Lung (tissue), 12 donors: ENCODE data around the gene PTPN7. TPM values are rescaled to one million over a fixed set of nuclear protein-coding genes. Genes with fewer than 3 reads are reported as not detected.
A peak's percentile ranks its signal among the peaks of the same experiment; 100 is the strongest.

Experiments used
- ATAC-seq: fragments of 200-7000 bp; cut with Tn5 transposase; one replicate; pipeline ENCODE4 v1.9.1; 2020; ENCODE audit warnings: moderate number of reproducible peaks; ENCODE audit not compliant: insufficient read depth, low FRiP score
- DNase-seq, 3 donors: peaks; one replicate each; pipeline ENCODE4 v3.0.0-alpha.2; 2013 to 2017
- H3K27ac ChIP-seq, 2 donors: one replicate each; pipeline ENCODE4 v1.5.1; 2013; ENCODE audit warnings: mild to moderate bottlenecking in 2 of 2, moderate library complexity in 2 of 2, control low read depth in 1 of 2, inconsistent platforms in 1 of 2, low read depth in 1 of 2, low read length in 1 of 2
- H3K27me3 ChIP-seq, 3 donors: one replicate each; pipeline ENCODE4 v1.5.1; 2013; ENCODE audit warnings: low read length in 2 of 3; ENCODE audit not compliant: control insufficient read depth in 3 of 3, insufficient read depth in 3 of 3
- H3K36me3 ChIP-seq, 4 donors: one replicate each; pipeline ENCODE4 v1.5.1; 2013; ENCODE audit warnings: low read length in 4 of 4, mild to moderate bottlenecking in 1 of 4, moderate library complexity in 1 of 4; ENCODE audit not compliant: control insufficient read depth in 4 of 4, insufficient read depth in 4 of 4
- H3K4me1 ChIP-seq, 5 donors: one replicate each; pipeline ENCODE4 v1.5.1; 2013; ENCODE audit warnings: low read length in 5 of 5, mild to moderate bottlenecking in 2 of 5, moderate library complexity in 1 of 5; ENCODE audit not compliant: control insufficient read depth in 5 of 5, insufficient read depth in 5 of 5
- H3K4me3 ChIP-seq: one replicate; pipeline ENCODE4 v1.5.1; 2013; ENCODE audit warnings: mild to moderate bottlenecking, control low read depth, moderate library complexity
- H3K9ac ChIP-seq, 2 donors: one replicate each; pipeline ENCODE4 v1.5.1; 2013; ENCODE audit warnings: low read length in 2 of 2, control low read depth in 1 of 2; ENCODE audit not compliant: insufficient read depth in 1 of 2
- H3K9me3 ChIP-seq, 4 donors: one replicate each; pipeline ENCODE4 v1.5.1; 2013; ENCODE audit warnings: low read length in 3 of 4, mild to moderate bottlenecking in 1 of 4, moderate library complexity in 1 of 4; ENCODE audit not compliant: control insufficient read depth in 4 of 4, insufficient read depth in 3 of 4
- CTCF ChIP-seq: IDR thresholded peaks from 2 replicates; pipeline ENCODE4 v1.5.1; 2012; ENCODE audit warnings: mild to moderate bottlenecking; ENCODE audit errors: control extremely low read depth, extremely low read depth
- WGBS, 2 donors: extraction: QIAGEN DNeasy Blood & Tissue Kit; methylation state at CpG; one replicate each; pipeline ENCODE4 v1.1.7; 2013; 5-methylcytosine and 5-hydroxymethylcytosine counted together
- polyA plus RNA-seq, 2 donors: library from polyadenylated mRNA; stranded (reverse); fragments of 200-250 nt; gene quantifications; one replicate each; pipeline ENCODE4 v1.2.1, GENCODE V29; 2013
- total RNA-seq, 2 donors: library from RNA; depleted of rRNA in 1 of 2; stranded (reverse); fragments of >200 nt in 1 of 2; gene quantifications; one replicate each; pipeline ENCODE4 v1.2.1, GENCODE V29; 2014 to 2021
- donor health status: control.
- donor health status: control.
- donor health status: Bipolar disorder and iron deficiency.
- donor health status: healthy.
- donor health status: DM: yes; HTN: yes; CAD: no.

The PTPN7 gene
- total and polyA plus RNA-seq, 4 donors: 2.9 to 14.0 (median 5.7) TPM

- 74 to 88% methylated on average over 10 of the region's 10 CpGs for WGBS, 2 donors
- peak; percentile 66 for ATAC-seq
Observed at GRCh38 chr1:202106340-202107254, 53.8 kb downstream of the PTPN7 start.

GRCh38 chr1:202105571-202106339 lies 54.6 kb downstream of the PTPN7 start:
- no peak for TF ChIP-seq CTCF
- DNase-seq (peak; percentile 43 to 72 (median 68)), ATAC-seq (no peak)
- Histone ChIP-seq H3K4me3 (no peak overlapping the region), H3K4me1 (peaks cover 0 to 12% (median 7%) of the 10 kb centered on the region in 5 donors), H3K36me3 (no peaks in the 10 kb centered on the region), H3K27ac (peak overlapping the region; percentile 42 to 94), H3K9me3 (no peaks in the 10 kb centered on the region), H3K9ac (no peak overlapping the region), H3K27me3 (no peaks in the 10 kb centered on the region)
- 58 to 71% methylated on average over 10 of the region's 10 CpGs for WGBS, 2 donors

More at GRCh38 chr1:202106340-202107254, 53.8 kb downstream of the PTPN7 start:
- Histone ChIP-seq H3K9me3 (no peaks in the 10 kb centered on the region), H3K36me3 (no peaks in the 10 kb centered on the region), H3K9ac (peak overlapping the region in 1 of 2 donors; percentile 53), H3K4me3 (no peak overlapping the region), H3K27ac (peak overlapping the region; percentile 79 to 94), H3K4me1 (peaks cover 0 to 12% (median 7%) of the 10 kb centered on the region in 5 donors), H3K27me3 (no peaks in the 10 kb centered on the region)
- DNase-seq: no peak
- TF ChIP-seq CTCF: no peak

GRCh38 chr1:202104073-202104472 lies 56.3 kb downstream of the PTPN7 start:
- TF ChIP-seq CTCF: no peak
- DNase-seq: no peak
- Histone ChIP-seq H3K27ac (no peak overlapping the region), H3K9ac (no peak overlapping the region), H3K9me3 (no peaks in the 10 kb centered on the region), H3K36me3 (no peaks in the 10 kb centered on the region), H3K4me1 (peaks cover 0 to 12% (median 7%) of the 10 kb centered on the region in 5 donors), H3K27me3 (no peaks in the 10 kb centered on the region), H3K4me3 (no peak overlapping the region)
- 87 to 94% methylated on average over 10 of the region's 10 CpGs for WGBS, 2 donors
- ATAC-seq: no peak
